IMR-90 (cell line): ENCODE measurements around the gene DNAI2. TPM values are rescaled to one million over a fixed set of nuclear protein-coding genes. Genes with fewer than 3 reads are reported as not detected.

ENCODE experiments used
- ATAC-seq: fragments of 200-7000 bp; cut with Tn5 transposase; 2 replicates; pipeline ENCODE4 v1.9.1; 2020; ENCODE audit warnings: low read depth, mild to moderate bottlenecking, moderate library complexity
- BruUV-seq: library from RNA; stranded (reverse); fragments of 400-500 nt; replicated peaks from 2 replicates; lab custom pipeline; 2021; lab: Mats Ljungman, UMichigan
- CTCF ChIA-PET: fragments of 300-600 bp; formaldehyde crosslinking; extraction: SDS; loops from one replicate; lab custom pipeline; 2021; ENCODE audit warnings: antibody characterized with exemption; lab: Yijun Ruan, JAX
- POLR2A ChIA-PET: fragments of 300-600 bp; sonication (Branson Sonifier 250); formaldehyde crosslinking; loops from one replicate; lab custom pipeline; 2022; ENCODE audit warnings: antibody characterized with exemption; ENCODE audit not compliant: unreplicated experiment; lab: Charles Lee
- DNase-seq: peaks from one replicate; pipeline ENCODE4 v3.0.0; 2013
- H2AFZ ChIP-seq: replicated peaks from 2 replicates; pipeline ENCODE3; 2013; ENCODE audit warnings: low read length, mild to moderate bottlenecking; ENCODE audit not compliant: poor library complexity
- H2AK5ac ChIP-seq: 2 replicates; pipeline ENCODE4 v1.6.1; 2013; ENCODE audit warnings: low read depth, low read length, inconsistent platforms
- H2AK9ac ChIP-seq: replicated peaks from 2 replicates; pipeline ENCODE3; 2013; ENCODE audit warnings: mild to moderate bottlenecking, low read depth, low read length, moderate library complexity; ENCODE audit not compliant: poor library complexity
- H2BK120ac ChIP-seq: 2 replicates; pipeline ENCODE4 v1.6.1; 2013; ENCODE audit warnings: low read depth, low read length, inconsistent platforms
- H2BK15ac ChIP-seq: 3 replicates; pipeline ENCODE4 v1.6.1; 2013; ENCODE audit warnings: low read depth, low read length, inconsistent platforms
- H2BK20ac ChIP-seq: 2 replicates; pipeline ENCODE4 v1.6.1; 2013; ENCODE audit warnings: low read depth, mild to moderate bottlenecking, inconsistent platforms, low read length, moderate library complexity
- H2BK5ac ChIP-seq: 2 replicates; pipeline ENCODE4 v1.6.1; 2013; ENCODE audit warnings: mild to moderate bottlenecking, low read depth, low read length, inconsistent platforms; ENCODE audit not compliant: poor library complexity, severe bottlenecking
- H3K14ac ChIP-seq: replicated peaks from 2 replicates; pipeline ENCODE4 v1.6.1; 2013; ENCODE audit warnings: low read depth, low read length, inconsistent platforms
- H3K18ac ChIP-seq: 2 replicates; pipeline ENCODE4 v1.6.1; 2013; ENCODE audit warnings: low read depth, low read length, control low read depth
- H3K23ac ChIP-seq: 2 replicates; pipeline ENCODE4 v1.6.1; 2013; ENCODE audit warnings: low read depth, low read length, inconsistent platforms
- H3K27ac ChIP-seq: 2 replicates; pipeline ENCODE4 v1.5.1; 2013; ENCODE audit warnings: mild to moderate bottlenecking, control low read depth, low read length; ENCODE audit not compliant: insufficient read depth
- H3K27me3 ChIP-seq: 2 replicates; pipeline ENCODE4 v1.6.1; 2013; ENCODE audit warnings: low read length; ENCODE audit not compliant: control insufficient read depth, insufficient read depth
- H3K36me3 ChIP-seq: 2 replicates; pipeline ENCODE4 v1.6.1; 2013; ENCODE audit warnings: low read length, mixed read lengths; ENCODE audit not compliant: control insufficient read depth, insufficient read depth
- H3K4ac ChIP-seq: 2 replicates; pipeline ENCODE4 v1.6.1; 2013; ENCODE audit warnings: low read depth, low read length, inconsistent platforms
- H3K4me1 ChIP-seq: 2 replicates; pipeline ENCODE4 v1.6.1; 2013; ENCODE audit warnings: low read length, mixed read lengths; ENCODE audit not compliant: control insufficient read depth, insufficient read depth
- H3K4me2 ChIP-seq: 2 replicates; pipeline ENCODE4 v1.6.1; 2013; ENCODE audit warnings: low read depth, mild to moderate bottlenecking, control low read depth, low read length, moderate library complexity
- H3K4me3 ChIP-seq: 2 replicates; pipeline ENCODE4 v1.5.1; 2013; ENCODE audit warnings: low read depth, mild to moderate bottlenecking, control low read depth, low read length, moderate library complexity; ENCODE audit not compliant: insufficient read depth
- H3K56ac ChIP-seq: 2 replicates; pipeline ENCODE4 v1.6.1; 2013; ENCODE audit warnings: low read length, inconsistent platforms; ENCODE audit not compliant: insufficient read depth; ENCODE audit errors: extremely low read depth
- H3K79me1 ChIP-seq, 2 experiments: 2 replicates each; pipeline ENCODE4 v1.6.1; 2013; ENCODE audit warnings: low read length in 2 of 2, inconsistent platforms in 1 of 2, low read depth in 1 of 2
- H3K9ac ChIP-seq: 2 replicates; pipeline ENCODE4 v1.6.1; 2013; ENCODE audit warnings: low read depth, low read length, control low read depth
- H3K9me1 ChIP-seq: 2 replicates; pipeline ENCODE4 v1.6.1; 2013; ENCODE audit warnings: low read length, inconsistent platforms; ENCODE audit not compliant: insufficient read depth
- H3K9me3 ChIP-seq: 2 replicates; pipeline ENCODE4 v1.6.1; 2013; ENCODE audit warnings: low read length; ENCODE audit not compliant: control insufficient read depth, insufficient read depth
- H4K20me1 ChIP-seq: 2 replicates; pipeline ENCODE4 v1.6.1; 2013; ENCODE audit warnings: low read length, inconsistent platforms; ENCODE audit not compliant: insufficient read depth
- H4K5ac ChIP-seq: 2 replicates; pipeline ENCODE4 v1.6.1; 2013; ENCODE audit warnings: mild to moderate bottlenecking, low read depth, low read length, control low read depth
- H4K8ac ChIP-seq, 2 experiments: 2 replicates each; pipeline ENCODE4 v1.6.1; 2013; ENCODE audit warnings: low read depth in 2 of 2, low read length in 2 of 2, control low read depth in 1 of 2, inconsistent platforms in 1 of 2
- H4K91ac ChIP-seq: 2 replicates; pipeline ENCODE4 v1.6.1; 2013; ENCODE audit warnings: low read depth, low read length, inconsistent platforms; ENCODE audit not compliant: insufficient read depth
- BHLHE40 ChIP-seq: fragments of 150-350 bp; IDR thresholded peaks from 2 replicates; pipeline ENCODE4 v1.6.1; 2016; ENCODE audit warnings: mild to moderate bottlenecking, low read depth, low read length
- CEBPB ChIP-seq: IDR thresholded peaks from 2 replicates; pipeline ENCODE4 v1.6.1; 2012; ENCODE audit warnings: low read depth, low read length, improper control_type of control experiment
- CHD1 ChIP-seq: IDR thresholded peaks from 2 replicates; pipeline ENCODE4 v1.6.1; 2012; ENCODE audit warnings: low read depth, low read length, improper control_type of control experiment
- CTCF ChIP-seq: conservative IDR thresholded peaks from 2 replicates; pipeline ENCODE4 v1.5.1; 2012; ENCODE audit warnings: mild to moderate bottlenecking, low read depth, low read length, improper control_type of control experiment
- FOS ChIP-seq: fragments of 150-350 bp; IDR thresholded peaks from 2 replicates; pipeline ENCODE4 v1.6.1; 2016; ENCODE audit warnings: low read depth, low read length
- MAFK ChIP-seq: IDR thresholded peaks from 2 replicates; pipeline ENCODE4 v1.6.1; 2012; ENCODE audit warnings: low read depth, low read length, improper control_type of control experiment
- MAZ ChIP-seq: IDR thresholded peaks from 2 replicates; pipeline ENCODE4 v1.6.1; 2012; ENCODE audit warnings: low read depth, mild to moderate bottlenecking, low read length, improper control_type of control experiment, moderate library complexity, borderline replicate concordance
- MXI1 ChIP-seq: IDR thresholded peaks from 2 replicates; pipeline ENCODE4 v1.6.1; 2012; ENCODE audit warnings: low read depth, mild to moderate bottlenecking, low read length, moderate library complexity, borderline replicate concordance
- NFE2L2 ChIP-seq: fragments of 150-350 bp; IDR thresholded peaks from 2 replicates; pipeline ENCODE4 v1.6.1; 2016; ENCODE audit warnings: low read depth, mild to moderate bottlenecking, low read length
- POLR2A ChIP-seq: IDR thresholded peaks from 2 replicates; pipeline ENCODE4 v1.6.1; 2012; ENCODE audit warnings: mild to moderate bottlenecking, low read depth, low read length
- RAD21 ChIP-seq: IDR thresholded peaks from 2 replicates; pipeline ENCODE4 v1.6.1; 2012; ENCODE audit warnings: low read length, improper control_type of control experiment
- RCOR1 ChIP-seq: IDR thresholded peaks from 2 replicates; pipeline ENCODE4 v1.6.1; 2012; ENCODE audit warnings: mild to moderate bottlenecking, low read length, improper control_type of control experiment; ENCODE audit not compliant: insufficient replicate concordance
- RFX5 ChIP-seq: IDR thresholded peaks from 2 replicates; pipeline ENCODE4 v1.8.0; 2012; ENCODE audit warnings: low read depth, mild to moderate bottlenecking, low read length, moderate library complexity
- SMC3 ChIP-seq: fragments of 150-350 bp; IDR thresholded peaks from 2 replicates; pipeline ENCODE4 v1.6.1; 2016; ENCODE audit warnings: low read depth, mild to moderate bottlenecking, antibody characterized with exemption, low read length, moderate library complexity
- USF2 ChIP-seq: fragments of 150-350 bp; IDR thresholded peaks from 2 replicates; pipeline ENCODE4 v1.6.1; 2017; ENCODE audit warnings: mild to moderate bottlenecking, antibody characterized with exemption, low read length, low read depth
- WGBS, 2 experiments: methylation state at CpG; one replicate each; pipeline versions ENCODE4 v1.1.5 to v1.1.7; 2013; ENCODE audit warnings: missing lambda C conversion rate in 2 of 2; ENCODE audit not compliant: insufficient read length in 1 of 2; ENCODE audit errors: extremely low coverage in 2 of 2; 5-methylcytosine and 5-hydroxymethylcytosine counted together
- dilution Hi-C: fragments of 300-500 bp; cut with HindIII; formaldehyde crosslinking; loops from one replicate; pipeline ENCODE4 v1.14.3; 2018; ENCODE audit warnings: low sequenced_read_pairs; ENCODE audit not compliant: unreplicated experiment
- in situ Hi-C: fragments of 300-500 bp; cut with MboI; formaldehyde crosslinking; loops from 3 replicates; pipeline ENCODE4 v1.14.3; 2019; ENCODE audit warnings: low sequenced_read_pairs, inconsistent platforms, mixed read lengths
- intact Hi-C: fragments of 100-400 bp; cut with micrococcal nuclease; formaldehyde crosslinking; loops from 2 replicates; pipeline ENCODE4 v1.10.0; 2022
- polyA plus RNA-seq, 3 experiments: library from polyadenylated mRNA; depleted of rRNA; stranded (reverse); fragments of >200 nt; gene quantifications; 2 replicates each; pipeline ENCODE4 v1.2.3, GENCODE V29; 2012; ENCODE audit warnings: low replicate concordance in 1 of 3
- total RNA-seq: library from RNA; depleted of rRNA; stranded (reverse); fragments of >200 nt; gene quantifications from 2 replicates; pipeline ENCODE4 v1.2.3, GENCODE V29; 2012
- TF ChIP-seq, protein P1 (sequence below): fragments of 150-350 bp; IDR thresholded peaks from 2 replicates; pipeline ENCODE4 v1.6.1; 2016; ENCODE audit warnings: low read depth, mild to moderate bottlenecking, low read length, moderate library complexity, borderline replicate concordance

DNAI2 gene
- total and polyA plus RNA-seq, 2 of the 4 experiments (the other 2 are of a cell fraction), result not detected

DNA sequence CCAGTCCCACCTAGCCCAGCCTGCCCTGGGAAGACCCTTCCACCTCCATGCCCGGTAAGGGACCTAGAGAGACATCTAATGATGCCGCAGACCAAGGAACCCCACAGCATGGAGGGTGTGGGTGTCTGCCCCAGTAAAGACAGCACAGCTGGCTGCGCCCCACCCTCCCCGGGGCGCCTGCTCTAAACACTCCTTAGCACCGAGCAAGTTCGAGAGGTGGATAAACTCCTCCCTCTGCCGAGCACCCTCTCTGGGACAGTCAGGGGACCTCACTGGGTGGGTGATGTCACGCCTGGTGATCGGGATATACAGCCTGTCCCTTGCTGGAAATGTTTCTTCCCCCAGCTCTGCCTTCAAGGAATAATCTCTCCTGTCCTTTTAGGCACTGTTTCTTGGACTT, 16.7 kb upstream of the DNAI2 start:
- intact Hi-C loops, result no loop called here
- H2AFZ ChIP-seq, result peak overlapping the region; percentile 32
- no peak overlapping the region for H3K18ac ChIP-seq
- no peak overlapping the region for H4K91ac ChIP-seq
- H2AK5ac ChIP-seq, result no peak overlapping the region
- in situ Hi-C loops, result no loop called here
- no peak overlapping the region for H3K4me2 ChIP-seq
- CTCF ChIA-PET, result interaction anchor here (0.6 kb wide), 1 partner anchor 37 kb away, joined by 3 read pairs; no protein-coding TSS in a partner anchor
- no peaks in the 10 kb centered on the region for H3K4me1 ChIP-seq
- no peak overlapping the region for H3K56ac ChIP-seq
- TF ChIP-seq POLR2A (no peak), FOS (no peak), USF2 (no peak), CEBPB (no peak), NFE2L2 (no peak), RCOR1 (no peak), RAD21 (no peak), RFX5 (no peak), MAZ (no peak), MXI1 (no peak), SMC3 (no peak), MAFK (no peak), CTCF (no peak), BHLHE40 (no peak), CHD1 (no peak)
- TF ChIP-seq, protein P1, sequence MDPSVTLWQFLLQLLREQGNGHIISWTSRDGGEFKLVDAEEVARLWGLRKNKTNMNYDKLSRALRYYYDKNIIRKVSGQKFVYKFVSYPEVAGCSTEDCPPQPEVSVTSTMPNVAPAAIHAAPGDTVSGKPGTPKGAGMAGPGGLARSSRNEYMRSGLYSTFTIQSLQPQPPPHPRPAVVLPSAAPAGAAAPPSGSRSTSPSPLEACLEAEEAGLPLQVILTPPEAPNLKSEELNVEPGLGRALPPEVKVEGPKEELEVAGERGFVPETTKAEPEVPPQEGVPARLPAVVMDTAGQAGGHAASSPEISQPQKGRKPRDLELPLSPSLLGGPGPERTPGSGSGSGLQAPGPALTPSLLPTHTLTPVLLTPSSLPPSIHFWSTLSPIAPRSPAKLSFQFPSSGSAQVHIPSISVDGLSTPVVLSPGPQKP, result no peak
- DNase-seq (no peak), ATAC-seq (no peak)
- no peak overlapping the region for H3K4me3 ChIP-seq
- H3K36me3 ChIP-seq, result no peaks in the 10 kb centered on the region
- H3K4ac ChIP-seq, result no peak overlapping the region
- no peak overlapping the region for H3K14ac ChIP-seq
- no peak overlapping the region for H2BK15ac ChIP-seq
- H3K9me1 ChIP-seq, result no peaks in the 10 kb centered on the region
- H4K5ac ChIP-seq, result no peak overlapping the region
- no peak overlapping the region for H2AK9ac ChIP-seq
- POLR2A ChIA-PET, result no interaction called here
- H2BK5ac ChIP-seq, result no peak overlapping the region
- BruUV-seq, result no TSS peak
- H4K8ac ChIP-seq, result no peak overlapping the region
- H3K9ac ChIP-seq, result no peak overlapping the region
- H3K27me3 ChIP-seq, result no peaks in the 10 kb centered on the region; the same call in 1 of the 2 replicates
- H4K20me1 ChIP-seq, result no peaks in the 10 kb centered on the region
- dilution Hi-C loops, result no loop called here
- no peaks in the 10 kb centered on the region for H3K79me1 ChIP-seq
- H2BK120ac ChIP-seq, result no peak overlapping the region
- H3K23ac ChIP-seq, result no peak overlapping the region
- H3K27ac ChIP-seq, result no peak overlapping the region
- H2BK20ac ChIP-seq, result no peak overlapping the region
- no CpG with 5 or more reads among the region's 10 CpGs for WGBS, 2 experiments
- no peaks in the 10 kb centered on the region for H3K9me3 ChIP-seq
